Hepatocyte (in vitro differentiated cells): ENCODE results near the gene C10orf105. TPM values are rescaled to one million over a fixed set of nuclear protein-coding genes. Genes with fewer than 3 reads are reported as not detected.

Experiments used
- DNase-seq: peaks from one replicate; pipeline ENCODE4 v3.0.0-alpha.2; 2016; ENCODE audit warnings: low spot score
- H2AFZ ChIP-seq: fragments of 200-600 bp; sonication (generic); 2 replicates; pipeline ENCODE4 v1.6.0; 2016; ENCODE audit warnings: antibody characterized with exemption, mild to moderate bottlenecking
- H3K27ac ChIP-seq: fragments of 200-600 bp; sonication (generic); 2 replicates; pipeline ENCODE4 v1.5.1; 2016; ENCODE audit warnings: mild to moderate bottlenecking
- H3K27me3 ChIP-seq: fragments of 200-600 bp; sonication (generic); 2 replicates; pipeline ENCODE4 v1.6.1; 2016
- H3K36me3 ChIP-seq: fragments of 200-600 bp; sonication (generic); replicated peaks from 2 replicates; pipeline ENCODE4 v1.5.1; 2016; ENCODE audit warnings: low read depth; ENCODE audit not compliant: insufficient read depth
- H3K4me1 ChIP-seq: fragments of 200-600 bp; sonication (generic); 2 replicates; pipeline ENCODE4 v1.5.1; 2016; ENCODE audit warnings: mild to moderate bottlenecking, moderate library complexity; ENCODE audit not compliant: insufficient read depth
- H3K4me2 ChIP-seq: fragments of 200-600 bp; sonication (generic); 2 replicates; pipeline ENCODE4 v1.6.0; 2016
- H3K4me3 ChIP-seq: fragments of 200-600 bp; sonication (generic); 2 replicates; pipeline ENCODE4 v1.5.1; 2016; ENCODE audit warnings: mild to moderate bottlenecking
- H3K79me2 ChIP-seq: fragments of 200-600 bp; sonication (generic); 2 replicates; pipeline ENCODE4 v1.6.0; 2017; ENCODE audit warnings: mild to moderate bottlenecking
- H3K9me2 ChIP-seq: fragments of 200-600 bp; sonication (generic); replicated peaks from 2 replicates; pipeline ENCODE4 v1.6.0; 2017; ENCODE audit warnings: mild to moderate bottlenecking; ENCODE audit not compliant: insufficient read depth
- H3K9me3 ChIP-seq: fragments of 200-600 bp; sonication (generic); 2 replicates; pipeline ENCODE4 v1.5.1; 2016; ENCODE audit warnings: low read depth, mild to moderate bottlenecking
- H4K20me1 ChIP-seq: fragments of 200-600 bp; sonication (generic); 2 replicates; pipeline ENCODE4 v1.6.0; 2016; ENCODE audit warnings: mild to moderate bottlenecking; ENCODE audit not compliant: insufficient read depth, poor library complexity, severe bottlenecking
- CTCF ChIP-seq: fragments of 200-600 bp; sonication (generic); IDR thresholded peaks from 2 replicates; pipeline ENCODE4 v1.5.1; 2016; ENCODE audit warnings: antibody characterized with exemption, mild to moderate bottlenecking; ENCODE audit not compliant: poor library complexity
- EZH2 ChIP-seq: fragments of 200-600 bp; sonication (generic); IDR thresholded peaks from 2 replicates; pipeline ENCODE4 v1.6.1; 2016; ENCODE audit warnings: antibody characterized with exemption, mild to moderate bottlenecking, borderline replicate concordance
- EZH2phosphoT487 ChIP-seq: fragments of 200-600 bp; sonication (generic); IDR thresholded peaks from one replicate; pipeline ENCODE4 v1.6.1; 2018; ENCODE audit warnings: antibody characterized with exemption, mild to moderate bottlenecking, low read depth, moderate library complexity; ENCODE audit not compliant: unreplicated experiment, severe bottlenecking
- WGBS: methylation state at CpG from one replicate; pipeline ENCODE4 v1.1.6; 2016; ENCODE audit warnings: low lambda C conversion rate; ENCODE audit errors: missing lambda C conversion rate; 5-methylcytosine and 5-hydroxymethylcytosine counted together
- polyA plus RNA-seq: library from polyadenylated mRNA; unstranded; fragments of >200 nt; fragmentation: Nextera tagmentation; extraction: Ambion mirVana; gene quantifications from 2 replicates; pipeline ENCODE4 v1.2.1, GENCODE V29; 2016
- total RNA-seq: library from RNA; depleted of rRNA; stranded (reverse); fragments of >200 nt; gene quantifications from 2 replicates; pipeline ENCODE4 v1.2.3, GENCODE V29; 2014

C10orf105 gene
- total and polyA plus RNA-seq, 2 experiments from 2014 or later, result not detected

DNA sequence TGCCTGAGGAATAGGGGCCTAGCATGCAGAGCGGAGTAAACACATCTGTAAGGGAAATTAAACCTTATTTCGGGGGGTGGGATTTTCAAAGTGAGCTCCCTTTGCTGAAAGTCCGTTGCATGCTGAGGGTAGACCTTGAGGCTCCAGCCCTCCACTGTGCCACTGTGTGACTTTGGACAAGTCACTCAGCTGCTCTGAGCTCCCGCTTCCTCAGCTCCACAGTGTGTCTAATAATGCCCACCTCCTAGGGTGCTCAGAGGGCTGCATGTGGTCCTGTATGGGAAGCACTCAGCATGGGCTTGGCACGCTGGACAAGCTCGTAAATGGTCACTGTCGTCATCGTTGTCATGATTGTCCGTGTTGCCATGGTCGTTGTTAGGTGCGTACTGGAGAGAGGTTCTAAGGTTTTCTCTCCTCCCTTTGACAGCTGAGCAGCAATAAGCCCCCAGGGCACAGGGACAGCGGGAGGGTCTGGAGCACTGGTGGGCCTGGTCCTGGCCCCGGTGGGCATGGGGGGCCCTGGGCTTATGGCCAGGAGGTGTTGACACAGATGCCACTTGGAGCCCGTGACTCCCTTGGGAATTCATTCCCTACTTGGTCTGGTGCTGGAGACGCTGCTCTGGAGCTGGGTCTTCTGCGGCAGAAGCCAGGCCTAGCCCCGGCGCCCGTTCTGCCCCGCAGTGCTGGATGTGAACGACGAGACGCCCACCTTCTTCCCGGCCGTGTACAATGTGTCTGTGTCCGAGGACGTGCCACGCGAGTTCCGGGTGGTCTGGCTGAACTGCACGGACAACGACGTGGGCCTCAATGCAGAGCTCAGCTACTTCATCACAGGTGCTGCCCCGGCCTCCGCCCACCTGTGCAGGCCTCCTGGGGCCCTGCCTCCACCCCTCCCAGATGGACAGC is 13.1 kb downstream of the C10orf105 start:
- Histone ChIP-seq H3K27me3 (no peaks in the 10 kb centered on the region), H3K4me3 (no peak overlapping the region), H3K79me2 (no peaks in the 10 kb centered on the region), H3K36me3 (no peaks in the 10 kb centered on the region), H3K4me1 (no peaks in the 10 kb centered on the region), H3K4me2 (no peak overlapping the region), H4K20me1 (no peaks in the 10 kb centered on the region), H3K9me2 (no peaks in the 10 kb centered on the region), H2AFZ (no peak overlapping the region), H3K9me3 (no peaks in the 10 kb centered on the region), H3K27ac (no peak overlapping the region)
- TF ChIP-seq EZH2, result no peak
- TF ChIP-seq EZH2phosphoT487, result no peak
- TF ChIP-seq CTCF, result no peak
- WGBS, result 94% methylated on average over 32 of the region's 35 CpGs
- no peak for DNase-seq

- Histone ChIP-seq H3K4me3 (no peak overlapping the region), H2AFZ (no peak overlapping the region), H4K20me1 (no peaks in the 10 kb centered on the region), H3K9me2 (no peaks in the 10 kb centered on the region), H3K27ac (no peak overlapping the region), H3K36me3 (no peaks in the 10 kb centered on the region), H3K9me3 (no peaks in the 10 kb centered on the region), H3K4me1 (no peaks in the 10 kb centered on the region), H3K4me2 (no peak overlapping the region), H3K27me3 (no peaks in the 10 kb centered on the region), H3K79me2 (no peaks in the 10 kb centered on the region)
- no peak for TF ChIP-seq CTCF
- TF ChIP-seq EZH2, result no peak
- no peak for DNase-seq
- WGBS, result 73% methylated on average over 2 of the region's 2 CpGs
Measured at GRCh38 chr10:71705582-71705981, 14.0 kb downstream of the C10orf105 start.

DNA sequence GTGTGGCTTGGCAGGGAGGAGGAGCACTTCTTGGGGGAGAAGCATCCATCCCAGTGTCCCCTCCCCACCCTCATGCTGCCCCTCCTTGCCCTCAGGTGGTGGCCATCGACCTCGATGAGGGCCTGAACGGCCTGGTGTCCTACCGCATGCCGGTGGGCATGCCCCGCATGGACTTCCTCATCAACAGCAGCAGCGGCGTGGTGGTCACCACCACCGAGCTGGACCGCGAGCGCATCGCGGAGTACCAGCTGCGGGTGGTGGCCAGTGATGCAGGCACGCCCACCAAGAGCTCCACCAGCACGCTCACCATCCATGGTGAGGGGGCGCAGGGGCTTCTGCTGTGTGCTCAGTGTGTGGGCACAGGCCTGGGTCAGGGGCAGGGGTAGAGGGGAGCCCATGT is 14.8 kb downstream of the C10orf105 start:
- Histone ChIP-seq H3K36me3 (no peaks in the 10 kb centered on the region), H2AFZ (no peak overlapping the region), H3K4me2 (no peak overlapping the region), H3K4me1 (no peaks in the 10 kb centered on the region), H3K27ac (no peak overlapping the region), H3K9me3 (no peaks in the 10 kb centered on the region), H3K9me2 (no peaks in the 10 kb centered on the region), H3K4me3 (no peak overlapping the region), H3K79me2 (no peaks in the 10 kb centered on the region), H3K27me3 (no peaks in the 10 kb centered on the region), H4K20me1 (no peaks in the 10 kb centered on the region)
- TF ChIP-seq EZH2phosphoT487 (no peak), EZH2 (no peak), CTCF (no peak)
- WGBS, result 94% methylated on average over 18 of the region's 18 CpGs
- DNase-seq, result no peak
